ENCODE results near the gene ARHGEF16.

Gene ARHGEF16

GRCh38 chr1:3438661-3439180 lies 15.7 kb upstream of the ARHGEF16 start:
- no peak for DNase-seq (ENCODE audit: low read depth in 2 of 2)

- no peak for DNase-seq (ENCODE audit: low read depth in 2 of 2)
Measured at GRCh38 chr1:3439346-3440299, 14.8 kb upstream of the ARHGEF16 start.

- DNase-seq (ENCODE audit: low read depth in 2 of 2) = no peak
Measured at GRCh38 chr1:3440300-3440681, 14.2 kb upstream of the ARHGEF16 start.

GRCh38 chr1:3440711-3441409 lies 13.6 kb upstream of the ARHGEF16 start:
- DNase-seq (ENCODE audit: low read depth in 2 of 2) = no peak

GRCh38 chr1:3441410-3441847 lies 13.0 kb upstream of the ARHGEF16 start:
- no peak for DNase-seq (ENCODE audit: low read depth in 2 of 2)

- DNase-seq (ENCODE audit: low read depth in 2 of 2) = no peak
Measured at GRCh38 chr1:3441880-3442279, 12.6 kb upstream of the ARHGEF16 start.

- no peak for DNase-seq (ENCODE audit: low read depth in 2 of 2)
Measured at GRCh38 chr1:3442331-3442730, 12.1 kb upstream of the ARHGEF16 start.

- DNase-seq (ENCODE audit: low read depth in 2 of 2) = no peak
Measured at GRCh38 chr1:3442901-3443300, 11.6 kb upstream of the ARHGEF16 start.

- DNase-seq (ENCODE audit: low read depth in 2 of 2) = no peak
Measured at GRCh38 chr1:3443807-3444206, 10.7 kb upstream of the ARHGEF16 start.

GRCh38 chr1:3444298-3444697 lies 10.2 kb upstream of the ARHGEF16 start:
- DNase-seq (ENCODE audit: low read depth in 2 of 2) = no peak

- DNase-seq (ENCODE audit: low read depth in 2 of 2) = no peak
Measured at GRCh38 chr1:3444736-3445135, 9.7 kb upstream of the ARHGEF16 start.

GRCh38 chr1:3450202-3450863 lies 4.1 kb upstream of the ARHGEF16 start:
- no peak for DNase-seq (ENCODE audit: low read depth in 2 of 2)

GRCh38 chr1:3450983-3451382 lies 3.5 kb upstream of the ARHGEF16 start:
- no peak for DNase-seq (ENCODE audit: low read depth in 2 of 2)

GRCh38 chr1:3451994-3452865 lies 2.2 kb upstream of the ARHGEF16 start:
- DNase-seq (ENCODE audit: low read depth in 2 of 2) = no peak

GRCh38 chr1:3452866-3453175 lies 1.6 kb upstream of the ARHGEF16 start:
- no peak for DNase-seq (ENCODE audit: low read depth in 2 of 2)

GRCh38 chr1:3453203-3453761 lies 1.2 kb upstream of the ARHGEF16 start:
- peak; percentile 48 to 71 for DNase-seq (ENCODE audit: low read depth in 2 of 2)

- no peak for DNase-seq (ENCODE audit: low read depth in 2 of 2)
Measured at GRCh38 chr1:3454811-3455618, 550 bp downstream of the ARHGEF16 start.

GRCh38 chr1:3455670-3456448 lies 1.4 kb downstream of the ARHGEF16 start:
- DNase-seq (ENCODE audit: low read depth in 2 of 2) = no peak

GRCh38 chr1:3456449-3456963 lies 2.0 kb downstream of the ARHGEF16 start:
- no peak for DNase-seq (ENCODE audit: low read depth in 2 of 2)

Data from stimulated activated CD8-positive, alpha-beta memory T cell treated with anti-CD3 and anti-CD28 coated beads, Interleukin-2, amount 100 ng/mL, for 48 hours (primary cell).